K562 (cell line): Measurements from ENCODE around the gene OVCA2. TPM values are rescaled to one million over a fixed set of nuclear protein-coding genes. Genes with fewer than 3 reads are reported as not detected.

Experiments
- ATAC-seq: fragments of 200-7000 bp; cut with Tn5 transposase; 3 replicates; pipeline ENCODE4 v1.9.1; 2020; ENCODE audit warnings: moderate library complexity
- BruUV-seq: library from RNA; stranded (reverse); fragments of 400-500 nt; replicated peaks from 2 replicates; lab custom pipeline; 2021; lab: Mats Ljungman, UMichigan
- CTCF ChIA-PET: fragments of 300-600 bp; formaldehyde crosslinking; extraction: SDS; loops from one replicate; lab custom pipeline; 2021; ENCODE audit warnings: low intra/inter-chr PET ratio; lab: Yijun Ruan, JAX
- POLR2A ChIA-PET: fragments of 300-600, 350-650 bp; sonication (Branson Sonifier 250); formaldehyde crosslinking; extraction: SDS; loops from one replicate; lab custom pipeline; 2021; ENCODE audit warnings: antibody characterized with exemption, inconsistent platforms; lab: Yijun Ruan, JAX
- DNase-seq, 4 experiments: peaks; one replicate each; pipeline versions ENCODE4 v3.0.0 to v3.0.0-alpha.2; 2011 to 2018; ENCODE audit warnings: low spot score in 3 of 4, mixed read lengths in 3 of 4; ENCODE audit errors: extremely low read depth in 1 of 4
- FAIRE-seq: peaks from 2 replicates; lab custom pipeline; 2011; peaks lifted over from hg19 to GRCh38; lab: Jason Lieb, UNC
- H2AFZ ChIP-seq: 2 replicates; pipeline ENCODE4 v1.6.0; 2011; ENCODE audit warnings: low read depth, low read length, control low read depth, inconsistent platforms
- H3K27ac ChIP-seq: fragments of 200-600 bp; 3 replicates; pipeline ENCODE4 v1.8.0; 2011; ENCODE audit warnings: low read depth, mild to moderate bottlenecking, control low read depth, inconsistent platforms, low read length, moderate library complexity, mixed read lengths; ENCODE audit errors: extremely low read depth
- H3K27me3 ChIP-seq, 2 experiments: fragments of 300-600 bp in 1 of 2; 2 replicates in 1 of 2; 3 replicates in 1 of 2; pipeline versions ENCODE4 v1.6.0 to v1.8.0; 2011; ENCODE audit warnings: inconsistent platforms in 2 of 2, low read length in 2 of 2, mild to moderate bottlenecking in 1 of 2, mixed read lengths in 1 of 2, moderate library complexity in 1 of 2; ENCODE audit not compliant: control insufficient read depth in 2 of 2, insufficient read depth in 2 of 2
- H3K36me3 ChIP-seq: fragments of 300-600 bp; 3 replicates; pipeline ENCODE4 v1.8.0; 2011; ENCODE audit warnings: mild to moderate bottlenecking, low read length, inconsistent platforms; ENCODE audit not compliant: control insufficient read depth, insufficient read depth
- H3K4me1 ChIP-seq, 2 experiments: fragments of 200-600 bp in 1 of 2; replicated peaks in 1 of 2; 2 replicates in 1 of 2; 3 replicates in 1 of 2; pipeline versions ENCODE4 v1.5.1 to v1.8.0; 2011; ENCODE audit warnings: inconsistent platforms in 2 of 2, low read length in 2 of 2, mild to moderate bottlenecking in 1 of 2, mixed read lengths in 1 of 2, moderate library complexity in 1 of 2; ENCODE audit not compliant: control insufficient read depth in 2 of 2, insufficient read depth in 2 of 2
- H3K4me2 ChIP-seq: 2 replicates; pipeline ENCODE4 v1.6.1; 2011; ENCODE audit warnings: low read length, control low read depth, inconsistent platforms, mixed read lengths; ENCODE audit not compliant: insufficient read depth
- H3K4me3 ChIP-seq: fragments of 200-600 bp; sonication (generic), shearing (Covaris generic); 2 replicates; pipeline ENCODE4 v1.5.1; 2016; ENCODE audit warnings: control low read depth, inconsistent platforms
- H3K79me2 ChIP-seq: fragments of 200-600 bp; 3 replicates; pipeline ENCODE4 v1.8.0; 2011; ENCODE audit warnings: low read length, inconsistent platforms; ENCODE audit not compliant: control insufficient read depth, insufficient read depth
- H3K9ac ChIP-seq, 2 experiments: 2 replicates each; pipeline versions ENCODE4 v1.6.0 to v1.6.1; 2011; ENCODE audit warnings: low read depth in 2 of 2, low read length in 2 of 2, control low read depth in 1 of 2, inconsistent platforms in 1 of 2, mild to moderate bottlenecking in 1 of 2, mixed read lengths in 1 of 2; ENCODE audit not compliant: insufficient read depth in 1 of 2
- H3K9me1 ChIP-seq: one replicate; pipeline ENCODE4 v1.6.0; 2011; ENCODE audit warnings: inconsistent platforms, mild to moderate bottlenecking, low read length, moderate library complexity; ENCODE audit not compliant: control insufficient read depth, insufficient read depth
- H3K9me3 ChIP-seq: replicated peaks from 2 replicates; pipeline ENCODE4 v1.5.1; 2011; ENCODE audit warnings: low read depth, low read length, inconsistent platforms; ENCODE audit not compliant: control insufficient read depth, insufficient read depth
- H4K20me1 ChIP-seq: replicated peaks from 2 replicates; pipeline ENCODE4 v1.6.1; 2011; ENCODE audit warnings: low read length, inconsistent platforms, mixed read lengths; ENCODE audit not compliant: control insufficient read depth, insufficient read depth
- CCNT2 ChIP-seq: IDR thresholded peaks from 2 replicates; pipeline ENCODE4 v1.6.1; 2011; ENCODE audit warnings: borderline replicate concordance, low read depth, mild to moderate bottlenecking, moderate library complexity, mixed read lengths, low read length; ENCODE audit not compliant: insufficient read length; ENCODE audit errors: extremely low read depth
- CREM ChIP-seq: IDR thresholded peaks from 2 replicates; pipeline ENCODE4 v1.6.1; 2014; ENCODE audit warnings: antibody characterized with exemption, low read depth
- KDM2B ChIP-seq: fragments of 250-450 bp; sonication (Bioruptor Pico); IDR thresholded peaks from 2 replicates; pipeline ENCODE4 v1.8.0; 2021; ENCODE audit warnings: mild to moderate bottlenecking, moderate library complexity
- NR2C2 ChIP-seq, 2 experiments: fragments of 200-800 bp in 1 of 2; sonication (Bioruptor generic) in 1 of 2; sonication (generic) in 1 of 2; formaldehyde crosslinking in 1 of 2; IDR thresholded peaks; 2 replicates each; pipeline versions ENCODE4 v1.6.1 to v1.8.0; 2016 to 2022; ENCODE audit warnings: mild to moderate bottlenecking in 1 of 2, missing compliant biosample characterization in 1 of 2, missing genetic modification characterization in 1 of 2, missing genetic modification reagents in 1 of 2
- PRPF4 ChIP-seq: fragments of 200-400 bp; formaldehyde crosslinking; IDR thresholded peaks from one replicate; pipeline ENCODE4 v1.6.1; 2017; ENCODE audit warnings: low read length, low read depth, mild to moderate bottlenecking; ENCODE audit not compliant: insufficient read depth, poor library complexity, severe bottlenecking
- SIN3A ChIP-seq, 2 experiments: fragments of 150-350 bp in 1 of 2; IDR thresholded peaks; 2 replicates each; pipeline ENCODE4 v1.6.1; 2011 to 2016; ENCODE audit warnings: borderline replicate concordance in 2 of 2, low read depth in 2 of 2, low read length in 2 of 2, mild to moderate bottlenecking in 2 of 2, moderate library complexity in 2 of 2; ENCODE audit not compliant: control insufficient read depth in 1 of 2
- SREBF2 ChIP-seq: sonication (generic); formaldehyde crosslinking; IDR thresholded peaks from 2 replicates; pipeline ENCODE4 v1.4.0; 2020; ENCODE audit warnings: mild to moderate bottlenecking, missing genetic modification reagents
- ZNF24 ChIP-seq: fragments of 450-650 bp; IDR thresholded peaks from 2 replicates; pipeline ENCODE4 v1.6.1; 2016
- ZNF592 ChIP-seq: fragments of 450-650 bp; IDR thresholded peaks from 2 replicates; pipeline ENCODE4 v1.6.1; 2017; ENCODE audit warnings: antibody characterized with exemption, mild to moderate bottlenecking
- WGBS: fragments of 100-300 bp; shearing (Covaris generic); methylation state at CpG from one replicate; pipeline ENCODE4 v1.1.6; 2016; ENCODE audit warnings: low coverage, mixed read lengths; ENCODE audit not compliant: insufficient coverage; ENCODE audit errors: missing lambda C conversion rate; 5-methylcytosine and 5-hydroxymethylcytosine counted together
- in situ Hi-C: fragments of 300-500 bp; cut with MboI; formaldehyde crosslinking; loops from 4 replicates; pipeline ENCODE4 v1.15.0; 2018; ENCODE audit warnings: inconsistent platforms, mixed read lengths
- intact Hi-C: fragments of 100-400 bp; cut with micrococcal nuclease; formaldehyde crosslinking; loops from 2 replicates; pipeline ENCODE4 v1.14.2; 2022
- polyA plus RNA-seq, 8 experiments: library from polyadenylated mRNA; depleted of rRNA in 4 of 8; stranded (reverse) in 5 of 8; unstranded in 3 of 8; fragments of >200 nt; fragmentation: Nextera tagmentation in 2 of 8; fragmentation: Illumina TruSeq in 1 of 8; extraction: Ambion mirVana in 2 of 8; extraction: Trizol in 1 of 8; gene quantifications; 2 replicates each; pipeline versions ENCODE4 v1.2.1 to v1.2.3, GENCODE V29; 2011 to 2014; ENCODE audit warnings: inconsistent platforms in 1 of 8, missing spikeins in 1 of 8
- total RNA-seq, 7 experiments: library from RNA; depleted of rRNA in 6 of 7; stranded (reverse); fragments of >200 nt in 6 of 7; fragmentation: Illumina TruSeq in 2 of 7; extraction: Trizol in 2 of 7; gene quantifications; 2 replicates each; pipeline versions ENCODE4 v1.2.1 to v1.2.3, GENCODE V29; 2011 to 2021; ENCODE audit warnings: low replicate concordance in 1 of 7
- TF ChIP-seq, protein P1 (sequence below): conservative IDR thresholded peaks from 2 replicates; pipeline ENCODE4 v1.6.1; 2011; ENCODE audit warnings: low read depth, mild to moderate bottlenecking, low read length; ENCODE audit not compliant: control insufficient read depth
- TF ChIP-seq, protein P2 (sequence below), 2 experiments: fragments of 200-800 bp in 1 of 2; sonication (Bioruptor generic) in 1 of 2; sonication (generic) in 1 of 2; formaldehyde crosslinking in 1 of 2; IDR thresholded peaks in 1 of 2; conservative IDR thresholded peaks in 1 of 2; 2 replicates each; pipeline versions ENCODE4 v1.5.0 to v1.6.1; 2016 to 2020; ENCODE audit warnings: missing compliant biosample characterization in 1 of 2, missing genetic modification characterization in 1 of 2, missing genetic modification reagents in 1 of 2

OVCA2 gene
- total and polyA plus RNA-seq, 9 of the 15 experiments (the other 6 are each of a cell fraction or from before 2014, with no cell fraction given): 3.0 to 23.7 (median 14.1) TPM

DNA sequence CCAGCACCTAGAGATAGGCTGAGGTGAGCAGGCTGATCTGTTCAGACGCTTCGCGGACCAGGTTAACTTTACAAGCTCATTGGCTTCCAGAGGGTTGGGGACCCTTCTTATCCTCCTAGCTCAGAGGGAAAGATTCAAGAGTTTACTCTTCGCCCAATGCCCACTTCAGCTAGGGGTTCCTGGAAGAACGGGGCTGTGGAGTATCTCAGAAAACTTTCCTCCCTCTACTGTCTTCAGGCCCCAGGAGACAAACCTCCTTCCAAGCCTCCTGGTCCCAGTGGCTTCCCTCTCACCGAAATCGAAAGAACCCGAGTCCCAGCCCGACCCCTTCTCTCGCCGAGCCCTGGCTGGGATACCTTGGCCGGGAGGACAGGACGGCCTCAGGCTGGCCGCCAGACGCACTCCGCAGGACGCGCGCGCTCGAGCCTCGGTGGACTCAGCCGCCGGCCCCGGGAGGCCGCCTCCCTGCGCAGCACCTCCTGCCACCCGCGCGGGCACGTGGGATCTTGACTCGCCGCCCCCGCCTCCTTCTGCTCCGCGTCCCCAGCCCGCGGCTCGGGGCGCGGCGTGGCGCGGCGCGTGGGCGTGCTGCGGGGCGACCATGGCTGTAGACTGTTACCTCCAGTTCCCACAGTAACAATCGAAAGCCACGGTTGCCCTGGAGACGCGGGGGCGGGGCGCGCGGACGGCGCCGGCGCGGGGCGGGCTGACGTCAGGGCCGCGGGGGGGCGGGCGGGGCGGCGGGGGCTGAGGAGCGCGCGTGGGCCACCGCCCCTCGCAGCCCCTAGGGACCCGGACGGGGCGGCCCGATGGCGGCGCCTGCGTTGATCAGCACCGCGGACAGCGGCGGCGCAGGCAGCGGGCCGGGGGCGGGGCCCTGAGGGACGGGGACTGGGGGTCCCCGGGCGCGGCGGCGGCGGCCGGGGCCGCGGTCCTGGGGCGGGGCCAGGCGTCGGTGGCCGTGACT is 7.8 kb downstream of the OVCA2 start:
- Histone ChIP-seq H3K27ac (peak overlapping the region; percentile 70; the same call in 2 of the 3 replicates), H3K9me1 (no peaks in the 10 kb centered on the region), H4K20me1 (no peaks in the 10 kb centered on the region), H3K27me3 (no peaks in the 10 kb centered on the region), H3K4me2 (peak overlapping the region; percentile 76), H3K9me3 (no peaks in the 10 kb centered on the region), H3K4me1 (peaks cover 8 to 35% of the 10 kb centered on the region in 2 experiments; a peak in 4 of 5 replicates), H3K4me3 (peak overlapping the region; percentile 59), H3K36me3 (no peaks in the 10 kb centered on the region), H3K79me2 (no peaks in the 10 kb centered on the region), H3K9ac (peak overlapping the region; percentile 56 to 89), H2AFZ (peak overlapping the region; percentile 84)
- ChIA-PET POLR2A (no interaction called here), CTCF (no interaction called here)
- 6% methylated on average over 22 of the region's 104 CpGs for WGBS
- ATAC-seq: peak; percentile 70
- TSS peak; percentile 59 for BruUV-seq
- peak; percentile 84 to 89 (median 88) for DNase-seq
- intact Hi-C loops: loop anchor here (5.0 to 10.0 kb wide), 3 partner anchors 125 to 303 kb away; no protein-coding TSS in a partner anchor
- FAIRE-seq: no peak
- in situ Hi-C loops: no loop called here
- no peak for TF ChIP-seq PRPF4
- peak in 1 of 2 experiments; percentile 73; a peak in 2 of 4 replicates for TF ChIP-seq SIN3A (IDR thresholded peaks at IDR 0.05; ENCODE audit: borderline replicate concordance in 2 of 2, control insufficient read depth in 1 of 2, low read depth in 2 of 2, low read length in 2 of 2)
- peak; percentile 73 for TF ChIP-seq CREM
- TF ChIP-seq, protein P1, sequence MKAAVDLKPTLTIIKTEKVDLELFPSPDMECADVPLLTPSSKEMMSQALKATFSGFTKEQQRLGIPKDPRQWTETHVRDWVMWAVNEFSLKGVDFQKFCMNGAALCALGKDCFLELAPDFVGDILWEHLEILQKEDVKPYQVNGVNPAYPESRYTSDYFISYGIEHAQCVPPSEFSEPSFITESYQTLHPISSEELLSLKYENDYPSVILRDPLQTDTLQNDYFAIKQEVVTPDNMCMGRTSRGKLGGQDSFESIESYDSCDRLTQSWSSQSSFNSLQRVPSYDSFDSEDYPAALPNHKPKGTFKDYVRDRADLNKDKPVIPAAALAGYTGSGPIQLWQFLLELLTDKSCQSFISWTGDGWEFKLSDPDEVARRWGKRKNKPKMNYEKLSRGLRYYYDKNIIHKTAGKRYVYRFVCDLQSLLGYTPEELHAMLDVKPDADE: 0 out of 2 replicates have a peak, but pooled peaks have one; percentile 57
- no peak for TF ChIP-seq ZNF592
- TF ChIP-seq, protein P2, sequence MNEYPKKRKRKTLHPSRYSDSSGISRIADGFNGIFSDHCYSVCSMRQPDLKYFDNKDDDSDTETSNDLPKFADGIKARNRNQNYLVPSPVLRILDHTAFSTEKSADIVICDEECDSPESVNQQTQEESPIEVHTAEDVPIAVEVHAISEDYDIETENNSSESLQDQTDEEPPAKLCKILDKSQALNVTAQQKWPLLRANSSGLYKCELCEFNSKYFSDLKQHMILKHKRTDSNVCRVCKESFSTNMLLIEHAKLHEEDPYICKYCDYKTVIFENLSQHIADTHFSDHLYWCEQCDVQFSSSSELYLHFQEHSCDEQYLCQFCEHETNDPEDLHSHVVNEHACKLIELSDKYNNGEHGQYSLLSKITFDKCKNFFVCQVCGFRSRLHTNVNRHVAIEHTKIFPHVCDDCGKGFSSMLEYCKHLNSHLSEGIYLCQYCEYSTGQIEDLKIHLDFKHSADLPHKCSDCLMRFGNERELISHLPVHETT (CRISPR knock-in tag; conservative IDR thresholded peaks at IDR 0.05 in 1 of 2, IDR thresholded peaks at IDR 0.05 in 1 of 2): peak in 1 of 2 experiments; percentile 53; a peak in 1 of 4 replicates
- TF ChIP-seq ZNF24: no peak
- TF ChIP-seq KDM2B (CRISPR knock-in tag): no peak
- no peak for TF ChIP-seq NR2C2 (CRISPR knock-in tag; IDR thresholded peaks at IDR 0.05)
- TF ChIP-seq NR2C2 (tag; IDR thresholded peaks at IDR 0.05): peak; percentile 34; the same call in 1 of the 2 replicates
- no peak for TF ChIP-seq CCNT2
- TF ChIP-seq SREBF2 (CRISPR knock-in tag): no peak
